ENCODE measurements around the gene IFFO2. TPM values are rescaled to one million over a fixed set of nuclear protein-coding genes. Genes with fewer than 3 reads are reported as not detected.

IFFO2 gene
- total and polyA plus RNA-seq, 10 of the 15 experiments (the other 5 are each of a cell fraction or from before 2014, with no cell fraction given), result 1.2 to 18.4 (median 6.7) TPM

- no peak for TF ChIP-seq BHLHE40 (IDR thresholded peaks at IDR 0.05; ENCODE audit: borderline replicate concordance in 1 of 2, low read depth in 2 of 2, low read length in 1 of 2)
- no peak for TF ChIP-seq GATAD2B (conservative IDR thresholded peaks at IDR 0.05; ENCODE audit: low read depth)
- TF ChIP-seq, protein P1, sequence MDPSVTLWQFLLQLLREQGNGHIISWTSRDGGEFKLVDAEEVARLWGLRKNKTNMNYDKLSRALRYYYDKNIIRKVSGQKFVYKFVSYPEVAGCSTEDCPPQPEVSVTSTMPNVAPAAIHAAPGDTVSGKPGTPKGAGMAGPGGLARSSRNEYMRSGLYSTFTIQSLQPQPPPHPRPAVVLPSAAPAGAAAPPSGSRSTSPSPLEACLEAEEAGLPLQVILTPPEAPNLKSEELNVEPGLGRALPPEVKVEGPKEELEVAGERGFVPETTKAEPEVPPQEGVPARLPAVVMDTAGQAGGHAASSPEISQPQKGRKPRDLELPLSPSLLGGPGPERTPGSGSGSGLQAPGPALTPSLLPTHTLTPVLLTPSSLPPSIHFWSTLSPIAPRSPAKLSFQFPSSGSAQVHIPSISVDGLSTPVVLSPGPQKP (IDR thresholded peaks at IDR 0.05; ENCODE audit: low read depth, low read length), result no peak
- TF ChIP-seq TAF1 (IDR thresholded peaks at IDR 0.05; ENCODE audit: borderline replicate concordance, low read depth, low read length), result no peak
These were observed 32.7 kb downstream of the IFFO2 start (continued) for GRCh38 chr1:18923756-18924211.

DNA sequence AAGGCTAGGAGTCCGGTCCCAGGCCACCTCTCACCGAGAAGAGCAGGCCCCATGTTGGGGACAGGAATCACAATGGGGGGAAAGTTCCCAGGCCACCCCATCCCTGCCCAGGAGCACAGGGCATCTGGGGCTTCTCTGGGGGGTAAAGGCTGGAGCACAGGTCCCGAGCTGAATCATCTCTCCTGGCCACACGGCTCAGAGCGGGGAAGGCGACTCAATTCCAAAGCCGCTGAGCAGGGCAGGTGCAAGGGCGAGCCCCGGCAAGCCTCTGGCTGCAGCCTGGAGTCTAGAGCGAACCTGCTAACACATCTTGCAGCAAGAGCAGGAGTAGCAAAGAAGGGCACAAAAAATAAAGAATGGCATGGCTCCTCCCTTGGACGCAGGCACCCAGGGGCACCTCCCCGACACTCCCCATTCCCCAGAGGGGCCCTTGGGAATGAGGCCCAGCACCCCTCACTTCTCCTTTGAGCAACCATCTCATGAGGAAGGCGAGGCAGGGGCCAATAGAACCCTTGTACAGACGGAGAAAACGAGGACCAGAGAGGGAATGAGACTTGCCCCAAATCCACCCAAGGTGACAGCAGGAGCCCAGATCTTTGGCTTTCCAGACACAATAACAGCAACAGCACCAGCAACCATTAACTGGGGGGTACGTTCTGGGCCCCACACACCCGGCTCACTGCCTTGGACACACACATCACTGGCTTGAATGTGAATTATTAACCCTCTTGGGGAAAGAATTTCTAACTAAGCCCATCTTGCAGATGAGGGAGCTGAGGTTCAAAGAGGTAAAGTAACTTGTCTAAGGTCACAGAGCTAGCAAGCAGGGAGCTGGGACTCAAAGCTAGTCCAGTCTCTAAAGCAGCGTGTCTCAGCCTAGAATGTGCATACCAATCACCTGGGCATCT lies 33.4 kb downstream of the IFFO2 start:
- in situ Hi-C loops (cut with MboI) (no loop called here), intact Hi-C loops (cut with micrococcal nuclease; ENCODE audit: unreplicated experiment) (no loop called here)
- Histone ChIP-seq H3K79me2 (ENCODE audit: control insufficient read depth, insufficient read depth, low read length) (peaks cover 8% of the 10 kb centered on the region), H3K27me3 (replicated peaks in 1 of 2; ENCODE audit: control insufficient read depth in 2 of 2, insufficient read depth in 2 of 2, low read length in 1 of 2) (no peaks in the 10 kb centered on the region), H2AFZ (ENCODE audit: control insufficient read depth, low read depth, low read length) (no peak overlapping the region), H3K4me3 (no peak overlapping the region), H3K36me3 (ENCODE audit: control insufficient read depth in 2 of 2, insufficient read depth in 2 of 2, low read length in 1 of 2) (peaks cover 0 to 7% of the 10 kb centered on the region in 2 experiments; a peak in 3 of 4 replicates), H3K9ac (ENCODE audit: control insufficient read depth, insufficient read depth, low read length) (no peak overlapping the region), H3K27ac (ENCODE audit: control insufficient read depth, insufficient read depth) (no peak overlapping the region), H3K4me1 (ENCODE audit: control insufficient read depth, insufficient read depth, low read length) (peaks cover 32% of the 10 kb centered on the region), H4K20me1 (ENCODE audit: control insufficient read depth, insufficient read depth) (peaks cover 3% of the 10 kb centered on the region; the same call in 1 of the 2 replicates), H3K9me3 (replicated peaks; ENCODE audit: control insufficient read depth, insufficient read depth, low read length) (no peaks in the 10 kb centered on the region), H3K4me2 (ENCODE audit: control insufficient read depth, insufficient read depth) (no peak overlapping the region)
- ChIA-PET POLR2A (interaction anchor here (0.6 kb wide), 1 partner anchor 128 kb away, joined by 5 read pairs; no protein-coding TSS in a partner anchor), RAD21 (ENCODE audit: unreplicated experiment) (interaction anchor here (1.4 to 1.6 kb wide), 3 partner anchors 9 to 33 kb away, joined by 4 to 10 read pairs (median 4); partner anchors contain the start of gene IFFO2), CTCF (interaction anchor here (0.9 to 7.1 kb wide), 4 partner anchors 10 to 182 kb away, joined by 3 to 64 read pairs (median 4); no protein-coding TSS in a partner anchor), SMC1A (ENCODE audit: uncharacterized antibody, unreplicated experiment) (interaction anchor here (0.9 to 5.8 kb wide), 4 partner anchors 9 to 39 kb away, joined by 3 to 36 read pairs (median 4); no protein-coding TSS in a partner anchor)
- no peak for ATAC-seq
- no peak for DNase-seq (ENCODE audit: low read depth, low spot score)
- no peak for FAIRE-seq
- WGBS (ENCODE audit: insufficient coverage, insufficient replicate concordance, low lambda C conversion rate, missing lambda C conversion rate), result 57% methylated on average over 18 of the region's 18 CpGs
- BruUV-seq (replicated peaks), result no TSS peak
- TF ChIP-seq ZNF622 (IDR thresholded peaks at IDR 0.05), result no peak
- TF ChIP-seq MYC (IDR thresholded peaks at IDR 0.05; ENCODE audit: insufficient read depth, insufficient read length, insufficient replicate concordance, low read length, severe bottlenecking), result no peak
- no peak for TF ChIP-seq SP1 (IDR thresholded peaks at IDR 0.05; ENCODE audit: low read depth, low read length)
- TF ChIP-seq FOXM1 (IDR thresholded peaks at IDR 0.05; ENCODE audit: low read depth, low read length), result no peak
- no peak for TF ChIP-seq CHD4 (IDR thresholded peaks at IDR 0.05)
- no peak for TF ChIP-seq E2F4 (IDR thresholded peaks at IDR 0.05; ENCODE audit: low read depth, low read length)
- no peak for TF ChIP-seq NKRF (conservative IDR thresholded peaks at IDR 0.05)
- TF ChIP-seq ZNF274 (IDR thresholded peaks at IDR 0.05; ENCODE audit: insufficient read depth, insufficient read length), result no peak
- no peak for TF ChIP-seq KDM1A (IDR thresholded peaks at IDR 0.05; ENCODE audit: borderline replicate concordance)
- TF ChIP-seq SREBF2 (IDR thresholded peaks at IDR 0.05; ENCODE audit: low read length), result no peak
- no peak for TF ChIP-seq TAF1 (IDR thresholded peaks at IDR 0.05; ENCODE audit: borderline replicate concordance, low read depth, low read length)
- no peak for TF ChIP-seq YY1 (IDR thresholded peaks at IDR 0.05; ENCODE audit: low read depth, low read length)

All from GM12878 (cell line).